NCI-H2029 (cell line): ENCODE data around the gene SLC9C1.

ENCODE experiments used
- DNase-seq: peaks from one replicate; lab custom pipeline; 2025; lab: John Stamatoyannopoulos, UW

The SLC9C1 gene

GRCh38 chr3:112306825-112307224 lies 12.8 kb upstream of the SLC9C1 start:
- no peak for DNase-seq

DNA sequence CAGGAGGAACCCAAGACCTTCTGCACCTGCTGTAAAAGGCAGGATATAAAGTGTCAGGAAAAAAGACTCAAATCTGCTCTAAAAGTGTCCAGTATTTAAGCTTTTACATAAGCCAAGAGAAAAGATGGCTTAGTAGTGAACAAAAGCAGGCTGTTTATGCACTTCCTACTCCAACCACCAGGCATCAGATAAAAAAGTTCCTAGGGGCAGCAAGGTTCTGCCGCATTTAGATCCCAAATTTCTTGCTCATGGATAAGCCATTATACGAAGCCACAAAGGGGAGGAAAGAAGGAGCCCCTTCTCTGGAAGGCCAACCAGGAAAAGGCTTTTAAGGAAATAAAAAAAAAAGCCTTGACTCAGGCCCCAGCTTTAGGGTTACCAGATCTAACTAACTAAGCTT lies 10.6 kb upstream of the SLC9C1 start:
- DNase-seq, result no peak

- DNase-seq, result no peak
Observed at GRCh38 chr3:112303764-112304325, 9.8 kb upstream of the SLC9C1 start.

DNA sequence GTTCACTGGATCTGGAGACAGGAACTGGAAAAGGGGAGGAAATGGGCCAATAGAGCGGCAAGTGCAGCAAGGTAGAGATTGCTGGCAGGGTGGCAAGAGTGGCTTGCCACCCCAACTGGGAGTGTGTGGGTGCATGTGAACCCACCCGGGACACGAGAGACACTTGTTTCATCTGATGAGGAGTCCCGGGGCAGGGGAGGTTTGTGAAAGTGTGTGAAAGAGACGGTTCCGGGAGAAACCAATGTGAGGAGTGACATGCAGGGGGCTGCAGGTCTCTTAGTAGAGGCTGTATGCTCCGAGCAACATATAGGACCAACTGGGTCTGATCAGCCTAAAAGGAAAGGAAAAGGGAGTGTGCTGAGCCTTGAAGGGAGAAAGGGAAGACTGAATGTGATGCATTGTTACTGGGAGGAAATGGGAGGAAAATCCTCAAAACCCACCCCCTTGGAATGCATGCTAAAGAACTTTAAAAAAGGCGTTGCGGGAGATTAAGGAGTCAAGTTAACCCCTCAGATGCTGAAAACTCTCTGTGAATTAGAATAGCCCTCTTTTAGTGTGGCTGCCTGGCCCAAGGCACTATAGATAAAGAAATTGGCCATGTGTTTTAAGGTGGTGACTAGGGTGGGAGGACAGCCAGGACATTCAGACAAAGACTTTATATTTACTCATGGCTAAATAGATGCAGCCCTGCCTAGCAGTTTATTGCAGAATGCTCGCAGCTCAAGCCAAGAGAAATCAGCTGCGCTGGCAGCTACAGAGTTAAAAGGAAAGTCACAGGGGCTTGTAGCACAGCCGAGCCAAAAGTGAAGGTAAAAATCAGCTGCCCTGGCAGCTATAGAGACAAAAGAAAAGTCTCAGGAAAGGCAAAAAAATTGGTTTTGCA lies 9.1 kb upstream of the SLC9C1 start:
- DNase-seq, result no peak

DNA sequence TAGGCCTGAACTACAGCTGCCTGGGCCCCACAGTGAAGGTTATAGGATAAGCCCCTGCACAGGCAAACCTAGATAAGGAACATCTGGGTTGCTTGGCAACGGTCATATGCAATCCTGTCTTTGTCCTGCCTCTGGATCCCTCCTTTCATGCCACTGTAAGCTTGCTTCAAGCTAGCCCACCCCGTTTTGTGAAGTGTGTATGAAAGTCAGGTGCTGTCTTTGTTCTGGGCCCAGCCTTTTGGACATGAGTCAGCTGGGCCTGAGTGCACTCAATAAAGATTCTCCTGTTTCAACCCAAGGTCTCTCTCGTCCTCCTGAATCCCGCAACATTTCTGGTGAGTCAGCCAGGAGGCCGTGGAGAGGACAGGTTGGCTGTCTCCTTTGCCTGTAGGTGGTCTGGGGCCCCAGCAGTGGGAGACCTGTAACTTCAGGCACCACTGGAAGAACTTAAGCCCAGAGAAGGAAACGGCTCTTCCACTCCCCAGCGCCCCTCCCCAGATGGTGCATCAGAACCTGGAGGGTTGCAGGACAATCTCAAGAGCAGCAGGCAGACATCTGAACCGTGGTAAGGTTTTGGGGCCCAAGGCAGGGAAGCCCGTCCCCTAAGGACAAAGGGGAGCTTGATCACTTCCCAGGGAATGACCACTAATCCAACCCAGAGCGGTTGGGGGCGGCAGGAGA lies 8.3 kb upstream of the SLC9C1 start:
- DNase-seq, result no peak

- no peak for DNase-seq
Observed at GRCh38 chr3:112298781-112299180, 4.8 kb upstream of the SLC9C1 start.

DNA sequence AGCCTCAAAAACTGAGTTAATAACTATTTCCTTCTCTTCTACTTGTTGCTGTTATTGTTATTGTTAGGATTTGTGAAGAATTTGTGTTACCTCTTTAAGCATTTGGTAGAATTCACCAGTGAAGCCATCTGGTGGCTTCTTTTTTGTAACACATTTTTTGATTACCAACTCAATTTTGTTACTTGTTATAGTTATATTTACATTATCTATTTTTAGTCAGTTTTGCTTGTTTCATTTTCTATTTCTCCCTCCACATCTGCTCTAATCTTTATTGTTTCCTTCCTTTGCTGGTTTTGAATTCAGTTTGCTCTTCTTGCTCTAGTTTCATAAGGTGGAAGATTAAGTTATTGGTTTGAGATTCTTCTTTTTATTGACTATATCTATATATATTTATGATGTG lies 3.7 kb upstream of the SLC9C1 start:
- DNase-seq, result no peak

DNA sequence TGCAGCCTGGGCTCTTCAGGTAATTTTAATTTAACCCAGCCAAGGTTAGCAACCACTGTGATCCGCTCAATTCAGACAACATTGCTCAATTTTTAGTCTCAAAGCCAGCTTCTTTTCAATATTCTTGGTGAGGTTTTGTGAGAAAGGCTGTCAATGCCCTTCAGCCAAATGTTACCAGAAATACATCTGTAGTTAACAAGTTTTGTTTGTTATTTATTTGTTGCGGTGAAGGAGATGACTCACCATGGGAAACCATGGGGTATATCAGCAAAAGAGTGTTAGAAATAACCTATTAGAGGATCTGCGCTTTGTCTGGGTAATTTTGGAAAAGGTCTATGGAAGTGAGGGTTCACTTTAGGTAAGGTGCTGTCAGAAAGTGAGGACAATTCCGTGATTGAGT lies 5.0 kb downstream of the SLC9C1 start:
- no peak for DNase-seq

DNA sequence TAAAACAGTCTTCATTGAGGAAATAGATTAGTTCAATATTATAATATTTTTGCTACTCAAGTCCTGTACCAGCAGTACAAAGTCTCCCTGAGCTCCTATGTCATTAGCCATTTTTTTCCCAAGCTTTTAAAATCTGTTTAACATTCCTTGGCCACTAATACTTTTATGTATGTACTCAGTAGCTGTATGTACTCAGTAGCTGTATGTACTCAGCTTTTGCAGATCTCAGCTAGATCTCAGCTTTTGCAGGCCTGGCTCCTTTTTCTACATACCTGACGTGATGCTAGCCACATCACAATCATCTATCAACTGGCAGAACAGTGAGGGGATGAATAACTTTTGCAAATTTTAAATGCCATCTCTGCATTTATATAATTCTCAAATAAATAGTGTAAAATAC lies 13.8 kb downstream of the SLC9C1 start:
- DNase-seq, result no peak

DNA sequence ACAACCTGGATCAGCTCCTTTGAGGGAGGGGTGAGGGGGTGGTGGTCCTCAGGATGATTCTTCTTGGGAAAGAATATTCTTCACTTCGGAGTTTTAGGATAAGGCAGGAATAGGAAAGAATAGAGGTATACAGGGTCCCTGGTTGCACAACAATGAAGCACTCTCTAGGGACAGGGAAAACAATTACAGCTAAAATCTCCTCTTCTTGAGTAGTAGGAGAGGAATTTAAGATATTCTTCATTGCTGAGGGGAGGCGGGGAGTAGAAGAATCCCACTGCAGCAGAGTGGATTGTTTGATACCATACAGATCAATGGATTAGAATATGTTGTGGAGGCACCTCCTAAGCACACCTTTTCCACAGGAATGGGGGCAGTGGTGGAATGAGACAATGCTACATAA lies 20.5 kb downstream of the SLC9C1 start:
- no peak for DNase-seq

- DNase-seq, result no peak
Observed at GRCh38 chr3:112261742-112262141, 32.3 kb downstream of the SLC9C1 start.

- DNase-seq, result no peak
Observed at GRCh38 chr3:112260563-112260962, 33.5 kb downstream of the SLC9C1 start.

DNA sequence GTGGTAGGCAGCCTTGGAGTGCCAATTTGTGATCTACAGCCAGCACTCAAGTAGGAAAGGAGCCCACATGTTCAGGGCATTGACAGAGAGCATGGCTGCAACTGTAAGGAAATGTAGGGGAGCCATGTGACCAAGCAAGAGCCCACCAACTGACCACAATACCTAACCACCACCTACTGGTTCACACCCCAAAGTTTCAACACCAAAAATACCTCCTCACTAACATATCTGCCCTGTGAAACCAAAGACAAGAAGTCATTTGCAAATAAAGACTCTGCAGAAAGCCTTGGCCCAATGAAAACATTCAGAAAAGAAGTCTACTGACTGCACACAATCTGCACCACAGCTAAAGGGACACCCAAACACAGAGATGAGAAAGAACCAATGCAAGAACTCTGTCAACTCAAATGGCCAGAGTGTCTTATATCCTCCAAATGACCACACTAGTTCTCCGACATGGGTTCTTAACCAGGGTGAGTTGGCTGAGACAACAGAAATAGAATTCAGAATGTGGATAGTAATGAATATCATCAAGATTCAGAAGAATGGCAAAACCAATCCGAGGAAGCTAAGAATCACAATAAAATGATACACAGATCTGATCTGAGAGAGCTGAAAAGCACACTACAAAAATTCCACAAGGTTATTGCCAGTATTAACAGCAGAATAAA lies 40.6 kb downstream of the SLC9C1 start:
- DNase-seq, result no peak

GRCh38 chr3:112247900-112248299 lies 46.1 kb downstream of the SLC9C1 start:
- DNase-seq, result no peak

- DNase-seq, result no peak
Observed at GRCh38 chr3:112247350-112247749, 46.7 kb downstream of the SLC9C1 start.

DNA sequence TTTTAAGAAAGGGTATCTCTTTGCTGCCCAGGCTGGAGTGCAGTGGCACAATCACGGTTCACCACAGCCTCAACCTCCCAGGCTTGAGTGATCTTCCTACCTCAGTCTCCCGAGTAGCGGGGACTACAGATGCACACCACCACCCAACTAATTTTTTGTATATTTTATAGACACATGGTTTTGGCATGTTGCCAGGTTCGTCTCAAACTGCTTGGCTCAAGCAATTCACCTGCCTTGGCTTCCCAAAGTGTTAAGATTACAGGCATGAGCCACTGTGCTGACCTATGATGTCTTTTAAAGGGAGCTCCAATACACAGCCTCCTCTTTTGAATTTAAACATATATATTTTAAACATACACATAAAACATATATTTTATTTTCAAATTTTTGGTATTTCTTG lies 60.9 kb downstream of the SLC9C1 start:
- DNase-seq, result no peak

GRCh38 chr3:112231727-112232126 lies 62.3 kb downstream of the SLC9C1 start:
- DNase-seq, result no peak

- DNase-seq, result no peak
Observed at GRCh38 chr3:112230033-112230432, 64.0 kb downstream of the SLC9C1 start.

DNA sequence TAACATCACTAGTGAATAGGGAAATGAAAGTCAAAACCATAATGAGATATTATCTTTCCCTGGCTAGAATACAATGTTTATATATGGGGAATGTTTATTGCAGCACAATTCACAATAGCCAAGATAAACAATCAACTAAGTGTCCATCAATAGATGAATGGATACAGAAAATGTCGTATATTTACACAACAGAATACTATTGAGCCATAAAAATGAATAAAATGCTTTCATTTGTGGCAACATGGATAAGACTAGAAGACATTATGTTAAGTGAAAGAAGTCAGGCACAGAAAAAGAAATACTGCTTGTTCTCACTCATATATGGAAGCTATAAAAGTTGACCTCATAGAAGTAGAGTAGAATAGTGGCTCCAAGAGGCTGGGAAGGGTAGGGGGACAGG lies 65.2 kb downstream of the SLC9C1 start:
- peak; percentile 5 for DNase-seq

- no peak for DNase-seq
Observed at GRCh38 chr3:112200317-112200666, 93.7 kb downstream of the SLC9C1 start.

DNA sequence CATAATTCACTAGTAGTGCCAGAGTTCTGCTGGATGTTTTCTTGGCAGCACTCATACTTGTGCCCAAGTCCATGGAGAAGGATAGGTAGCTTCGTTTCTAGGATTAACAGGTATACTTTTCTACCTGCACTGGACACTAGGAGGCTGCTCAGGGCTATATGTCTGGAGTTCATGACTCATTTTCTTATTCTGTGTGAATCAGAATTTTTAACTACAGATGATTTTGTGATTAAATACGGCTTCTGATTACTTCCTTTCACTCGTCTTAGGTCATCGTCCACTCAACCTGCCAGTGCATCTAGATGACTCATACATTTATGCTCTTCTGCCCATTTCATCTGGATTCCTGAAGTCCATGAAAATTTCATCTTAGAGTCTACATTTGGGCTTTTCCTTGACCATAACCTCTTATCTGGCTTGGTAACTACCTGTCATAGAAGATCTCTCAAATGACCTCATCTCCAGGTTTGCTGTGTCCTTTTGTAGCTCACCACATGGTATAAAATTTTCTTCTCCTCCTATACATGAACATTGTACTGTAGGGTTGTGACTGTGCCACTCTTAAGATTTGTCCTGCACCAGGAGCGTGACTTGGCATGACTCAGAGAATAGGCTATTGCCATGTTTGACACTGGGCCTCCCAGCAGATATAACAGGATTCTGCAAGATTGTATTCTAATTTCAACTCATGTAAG lies 94.2 kb downstream of the SLC9C1 start:
- DNase-seq, result no peak

DNA sequence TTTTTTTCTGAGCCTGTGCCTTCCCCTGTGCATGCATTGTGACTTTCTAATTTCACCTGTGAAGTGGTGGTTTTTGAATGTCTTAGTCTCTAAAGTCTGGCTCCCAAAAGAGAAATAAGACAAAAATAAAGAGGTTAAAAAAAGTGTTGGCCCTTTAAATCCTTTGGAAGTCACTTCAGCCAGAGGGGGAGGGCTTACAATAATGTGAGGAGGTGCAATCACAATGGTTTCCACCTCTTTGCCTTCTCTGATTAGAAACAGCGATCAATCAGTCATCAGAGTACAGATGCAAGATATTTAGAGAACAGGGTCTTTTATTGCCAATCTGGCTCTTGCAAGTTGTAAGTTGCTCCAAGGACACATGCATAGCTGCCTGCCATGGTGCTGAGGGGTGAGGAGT lies 96.9 kb downstream of the SLC9C1 start:
- no peak for DNase-seq
